Subcutaneous abdominal adipose tissue (tissue), 5 donors: ENCODE measurements around the gene NAALADL2.
"Not testable (repeated sequence)": the region's sequence is repeated elsewhere in the genome, so short reads cannot be mapped to it uniquely, and the experiment has no call there.

Experiments
- H3K27ac ChIP-seq: one replicate; pipeline ENCODE4 v1.7.0; 2013; ENCODE audit warnings: low read depth, mild to moderate bottlenecking, inconsistent platforms, low read length, moderate library complexity
- H3K27me3 ChIP-seq, 5 donors: one replicate each; pipeline ENCODE4 v1.7.0; 2013; ENCODE audit warnings: low read length in 5 of 5, inconsistent platforms in 1 of 5; ENCODE audit not compliant: control insufficient read depth in 5 of 5, insufficient read depth in 4 of 5
- H3K36me3 ChIP-seq, 5 donors: one replicate each; pipeline ENCODE4 v1.7.0; 2013; ENCODE audit warnings: low read length in 5 of 5; ENCODE audit not compliant: control insufficient read depth in 5 of 5, insufficient read depth in 5 of 5
- H3K4me1 ChIP-seq, 5 donors: one replicate each; pipeline ENCODE4 v1.7.0; 2013; ENCODE audit warnings: low read length in 5 of 5, mild to moderate bottlenecking in 3 of 5, moderate library complexity in 1 of 5; ENCODE audit not compliant: control insufficient read depth in 5 of 5, insufficient read depth in 5 of 5
- H3K4me3 ChIP-seq, 5 donors: one replicate each; pipeline ENCODE4 v1.7.0; 2013; ENCODE audit warnings: low read length in 5 of 5, low read depth in 1 of 5
- H3K9ac ChIP-seq, 5 donors: one replicate each; pipeline ENCODE4 v1.7.0; 2013; ENCODE audit warnings: low read length in 5 of 5, mild to moderate bottlenecking in 4 of 5, moderate library complexity in 3 of 5
- H3K9me3 ChIP-seq, 5 donors: one replicate each; pipeline ENCODE4 v1.7.0; 2013; ENCODE audit warnings: low read length in 5 of 5; ENCODE audit not compliant: control insufficient read depth in 5 of 5
- donor health status: healthy.
- donor health status: healthy.
- donor health status: healthy.
- donor health status: healthy.
- donor health status: healthy.

Gene NAALADL2

GRCh38 chr3:175805825-175806224, 946.7 kb downstream of the NAALADL2 start:
- Histone ChIP-seq H3K9me3 (no peaks in the 10 kb centered on the region), H3K4me1 (no peaks in the 10 kb centered on the region), H3K4me3 (no peak overlapping the region), H3K27ac (no peak overlapping the region), H3K9ac (no peak overlapping the region), H3K27me3 (no peaks in the 10 kb centered on the region), H3K36me3 (no peaks in the 10 kb centered on the region)

- Histone ChIP-seq H3K9me3 (no peaks in the 10 kb centered on the region), H3K27me3 (no peaks in the 10 kb centered on the region), H3K4me3 (no peak overlapping the region), H3K36me3 (no peaks in the 10 kb centered on the region), H3K4me1 (no peaks in the 10 kb centered on the region), H3K9ac (no peak overlapping the region), H3K27ac (no peak overlapping the region)
Measured at GRCh38 chr3:175807175-175807574, 948.0 kb downstream of the NAALADL2 start.

- Histone ChIP-seq H3K9ac (no peak overlapping the region), H3K4me1 (no peaks in the 10 kb centered on the region), H3K36me3 (no peaks in the 10 kb centered on the region), H3K27me3 (no peaks in the 10 kb centered on the region), H3K27ac (no peak overlapping the region), H3K4me3 (peak overlapping the region in 1 of 5 donors; percentile 12), H3K9me3 (peaks cover 14 to 33% (median 26%) of the 10 kb centered on the region in 5 donors)
Measured at GRCh38 chr3:175818811-175819464, 959.8 kb downstream of the NAALADL2 start.

GRCh38 chr3:175822766-175823491, 963.8 kb downstream of the NAALADL2 start:
- not testable (repeated sequence) for H3K9ac ChIP-seq, H3K4me1 ChIP-seq, H3K36me3 ChIP-seq, H3K27me3 ChIP-seq, H3K27ac ChIP-seq, H3K4me3 ChIP-seq
- peaks cover 10 to 20% (median 14%) of the 10 kb centered on the region in 5 donors for H3K9me3 ChIP-seq

GRCh38 chr3:175825016-175825580, 966.0 kb downstream of the NAALADL2 start:
- not testable (repeated sequence) for H3K27ac ChIP-seq, H3K27me3 ChIP-seq, H3K9ac ChIP-seq, H3K4me1 ChIP-seq, H3K36me3 ChIP-seq, H3K4me3 ChIP-seq, H3K9me3 ChIP-seq

- Histone ChIP-seq H3K9ac (no peak overlapping the region), H3K36me3 (no peaks in the 10 kb centered on the region), H3K27ac (no peak overlapping the region), H3K4me1 (no peaks in the 10 kb centered on the region), H3K27me3 (no peaks in the 10 kb centered on the region), H3K4me3 (no peak overlapping the region), H3K9me3 (no peaks in the 10 kb centered on the region)
Measured at GRCh38 chr3:175826759-175827158, 967.6 kb downstream of the NAALADL2 start.

- H3K4me1 ChIP-seq, H3K27ac ChIP-seq, H3K9ac ChIP-seq, H3K9me3 ChIP-seq, H3K36me3 ChIP-seq, H3K4me3 ChIP-seq, H3K27me3 ChIP-seq: not testable (repeated sequence)
Measured at GRCh38 chr3:175829809-175830208, 970.7 kb downstream of the NAALADL2 start.

GRCh38 chr3:175835763-175836162, 976.6 kb downstream of the NAALADL2 start:
- H3K27me3 ChIP-seq, H3K36me3 ChIP-seq, H3K4me3 ChIP-seq, H3K9ac ChIP-seq, H3K4me1 ChIP-seq, H3K27ac ChIP-seq, H3K9me3 ChIP-seq: not testable (repeated sequence)

GRCh38 chr3:175836617-175837016, 977.5 kb downstream of the NAALADL2 start:
- Histone ChIP-seq H3K9ac (no peak overlapping the region), H3K4me3 (no peak overlapping the region), H3K27me3 (no peaks in the 10 kb centered on the region), H3K27ac (no peak overlapping the region), H3K4me1 (no peaks in the 10 kb centered on the region), H3K9me3 (no peaks in the 10 kb centered on the region), H3K36me3 (no peaks in the 10 kb centered on the region)

- H3K9ac ChIP-seq = no peak overlapping the region
- H3K9me3 ChIP-seq = peaks cover 0 to 2% (median 0%) of the 10 kb centered on the region in 5 donors
Measured at GRCh38 chr3:175837962-175838361, 978.8 kb downstream of the NAALADL2 start.

More at GRCh38 chr3:175837962-175838361, 978.8 kb downstream of the NAALADL2 start:
- Histone ChIP-seq H3K4me1 (no peaks in the 10 kb centered on the region), H3K4me3 (no peak overlapping the region), H3K36me3 (no peaks in the 10 kb centered on the region), H3K27me3 (no peaks in the 10 kb centered on the region), H3K27ac (no peak overlapping the region)
